Subcutaneous abdominal adipose tissue (tissue), 5 donors: ENCODE data around the gene ABCF1.
"Not testable (repeated sequence)": the region's sequence is repeated elsewhere in the genome, so short reads cannot be mapped to it uniquely, and the experiment has no call there.

Source experiments
- H3K27ac ChIP-seq: one replicate; pipeline ENCODE4 v1.7.0; 2013; ENCODE audit warnings: low read depth, mild to moderate bottlenecking, inconsistent platforms, low read length, moderate library complexity
- H3K27me3 ChIP-seq, 5 donors: one replicate each; pipeline ENCODE4 v1.7.0; 2013; ENCODE audit warnings: low read length in 5 of 5, inconsistent platforms in 1 of 5; ENCODE audit not compliant: control insufficient read depth in 5 of 5, insufficient read depth in 4 of 5
- H3K36me3 ChIP-seq, 5 donors: one replicate each; pipeline ENCODE4 v1.7.0; 2013; ENCODE audit warnings: low read length in 5 of 5; ENCODE audit not compliant: control insufficient read depth in 5 of 5, insufficient read depth in 5 of 5
- H3K4me1 ChIP-seq, 5 donors: one replicate each; pipeline ENCODE4 v1.7.0; 2013; ENCODE audit warnings: low read length in 5 of 5, mild to moderate bottlenecking in 3 of 5, moderate library complexity in 1 of 5; ENCODE audit not compliant: control insufficient read depth in 5 of 5, insufficient read depth in 5 of 5
- H3K4me3 ChIP-seq, 5 donors: one replicate each; pipeline ENCODE4 v1.7.0; 2013; ENCODE audit warnings: low read length in 5 of 5, low read depth in 1 of 5
- H3K9ac ChIP-seq, 5 donors: one replicate each; pipeline ENCODE4 v1.7.0; 2013; ENCODE audit warnings: low read length in 5 of 5, mild to moderate bottlenecking in 4 of 5, moderate library complexity in 3 of 5
- H3K9me3 ChIP-seq, 5 donors: one replicate each; pipeline ENCODE4 v1.7.0; 2013; ENCODE audit warnings: low read length in 5 of 5; ENCODE audit not compliant: control insufficient read depth in 5 of 5
- donor health status: healthy.
- donor health status: healthy.
- donor health status: healthy.
- donor health status: healthy.
- donor health status: healthy.

ABCF1 gene

GRCh38 chr6:30571762-30572082 is 480 bp downstream of the ABCF1 start:
- Histone ChIP-seq H3K27ac (peak overlapping the region; percentile 95), H3K4me3 (peak overlapping the region; percentile 81 to 93 (median 90)), H3K9ac (peak overlapping the region; percentile 64 to 97 (median 84)), H3K27me3 (no peaks in the 10 kb centered on the region), H3K4me1 (peaks cover 3 to 36% (median 32%) of the 10 kb centered on the region in 5 donors), H3K9me3 (no peaks in the 10 kb centered on the region), H3K36me3 (peaks cover 0 to 4% (median 2%) of the 10 kb centered on the region in 5 donors)

DNA sequence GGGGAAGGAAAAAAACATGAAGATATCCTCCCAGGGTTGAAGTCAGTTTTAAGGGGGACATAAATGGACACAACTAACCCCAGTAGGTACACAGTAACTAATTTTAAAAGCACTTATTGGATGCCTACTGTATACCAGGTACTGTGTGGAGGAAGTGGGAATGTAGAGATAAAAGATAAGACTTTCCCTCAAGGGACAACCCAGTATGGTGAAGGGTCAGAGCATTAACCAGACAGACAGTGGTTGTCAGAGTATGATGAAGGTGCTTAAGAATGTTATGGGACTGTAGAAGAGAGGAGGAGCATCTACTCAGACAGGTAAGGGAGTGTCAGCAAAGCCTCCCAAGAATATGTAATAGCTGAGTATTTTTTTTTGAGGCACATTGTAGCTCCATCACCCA is 906 bp downstream of the ABCF1 start:
- Histone ChIP-seq H3K27me3 (no peaks in the 10 kb centered on the region), H3K9me3 (no peaks in the 10 kb centered on the region), H3K9ac (peak overlapping the region; percentile 64 to 97 (median 84)), H3K27ac (peak overlapping the region; percentile 95), H3K4me3 (peak overlapping the region; percentile 81 to 93 (median 90)), H3K36me3 (peaks cover 3 to 8% (median 3%) of the 10 kb centered on the region in 5 donors), H3K4me1 (peaks cover 3 to 36% (median 32%) of the 10 kb centered on the region in 5 donors)

DNA sequence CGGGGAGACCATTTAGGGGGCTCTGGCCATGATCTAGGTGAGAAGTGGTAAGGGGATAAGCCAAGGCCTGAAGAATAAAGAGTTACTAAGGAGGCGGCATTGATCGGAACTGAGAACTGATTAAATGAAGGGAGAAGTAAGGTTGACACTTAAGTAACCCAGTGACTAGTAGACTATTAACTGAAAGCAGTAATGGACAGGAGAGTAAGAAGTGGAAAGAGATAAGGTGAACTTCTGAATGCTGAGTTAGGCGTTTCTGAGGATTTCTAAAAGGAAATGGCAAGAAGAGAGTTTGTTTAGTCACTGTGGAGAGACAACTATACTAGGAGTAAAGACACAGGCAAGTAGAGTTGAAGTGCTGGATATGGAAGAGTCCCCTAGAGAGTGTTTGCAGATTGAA is 1.9 kb downstream of the ABCF1 start:
- peaks cover 6 to 17% (median 13%) of the 10 kb centered on the region in 5 donors for H3K36me3 ChIP-seq
- no peak overlapping the region for H3K27ac ChIP-seq
- no peaks in the 10 kb centered on the region for H3K9me3 ChIP-seq
- no peaks in the 10 kb centered on the region for H3K27me3 ChIP-seq
- peaks cover 3 to 36% (median 32%) of the 10 kb centered on the region in 5 donors for H3K4me1 ChIP-seq
- peak overlapping the region in 3 of 5 donors; percentile 0 to 96 (median 11) for H3K9ac ChIP-seq
- no peak overlapping the region for H3K4me3 ChIP-seq

DNA sequence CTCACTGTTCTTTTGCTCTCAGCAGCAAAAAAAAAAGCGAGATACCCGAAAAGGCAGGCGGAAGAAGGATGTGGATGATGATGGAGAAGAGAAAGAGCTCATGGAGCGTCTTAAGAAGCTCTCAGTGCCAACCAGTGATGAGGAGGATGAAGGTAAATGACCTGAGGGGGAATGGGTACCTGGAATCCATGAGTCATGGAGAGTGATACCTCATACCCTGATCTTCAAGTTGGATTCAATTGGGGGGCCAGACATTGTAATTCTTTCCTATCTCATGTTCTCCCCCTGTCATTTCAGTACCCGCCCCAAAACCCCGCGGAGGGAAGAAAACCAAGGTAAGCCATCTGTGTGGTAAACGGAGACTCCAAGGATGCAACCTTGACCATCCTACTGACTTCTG is 6.8 kb downstream of the ABCF1 start:
- H3K4me1 ChIP-seq: peaks cover 0 to 11% (median 7%) of the 10 kb centered on the region in 5 donors
- H3K27me3 ChIP-seq: no peaks in the 10 kb centered on the region
- no peaks in the 10 kb centered on the region for H3K9me3 ChIP-seq
- no peak overlapping the region for H3K4me3 ChIP-seq
- H3K27ac ChIP-seq: no peak overlapping the region
- peaks cover 13 to 63% (median 54%) of the 10 kb centered on the region in 5 donors for H3K36me3 ChIP-seq
- no peak overlapping the region for H3K9ac ChIP-seq

- Histone ChIP-seq H3K9me3 (no peaks in the 10 kb centered on the region), H3K4me3 (no peak overlapping the region), H3K27ac (no peak overlapping the region), H3K27me3 (no peaks in the 10 kb centered on the region), H3K36me3 (peaks cover 8 to 96% (median 82%) of the 10 kb centered on the region in 5 donors), H3K9ac (no peak overlapping the region), H3K4me1 (peaks cover 0 to 3% (median 0%) of the 10 kb centered on the region in 5 donors)
Observed at GRCh38 chr6:30583921-30584320, 12.7 kb downstream of the ABCF1 start.

- Histone ChIP-seq H3K36me3 (peaks cover 6 to 90% (median 64%) of the 10 kb centered on the region in 5 donors), H3K9me3 (no peaks in the 10 kb centered on the region), H3K9ac (no peak overlapping the region), H3K27me3 (no peaks in the 10 kb centered on the region), H3K4me1 (peaks cover 0 to 13% (median 0%) of the 10 kb centered on the region in 5 donors), H3K4me3 (no peak overlapping the region), H3K27ac (no peak overlapping the region)
Observed at GRCh38 chr6:30589754-30590358, 18.6 kb downstream of the ABCF1 start.

DNA sequence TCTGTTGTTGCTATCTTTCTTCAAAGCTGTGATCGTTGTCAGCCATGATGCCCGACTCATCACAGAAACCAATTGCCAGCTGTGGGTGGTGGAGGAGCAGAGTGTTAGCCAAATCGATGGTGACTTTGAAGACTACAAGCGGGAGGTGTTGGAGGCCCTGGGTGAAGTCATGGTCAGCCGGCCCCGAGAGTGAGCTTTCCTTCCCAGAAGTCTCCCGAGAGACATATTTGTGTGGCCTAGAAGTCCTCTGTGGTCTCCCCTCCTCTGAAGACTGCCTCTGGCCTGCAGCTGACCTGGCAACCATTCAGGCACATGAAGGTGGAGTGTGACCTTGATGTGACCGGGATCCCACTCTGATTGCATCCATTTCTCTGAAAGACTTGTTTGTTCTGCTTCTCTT is 19.3 kb downstream of the ABCF1 start:
- Histone ChIP-seq H3K4me1 (peaks cover 0 to 13% (median 0%) of the 10 kb centered on the region in 5 donors), H3K27ac (no peak overlapping the region), H3K36me3 (peaks cover 6 to 86% (median 58%) of the 10 kb centered on the region in 5 donors), H3K27me3 (no peaks in the 10 kb centered on the region), H3K9ac (no peak overlapping the region), H3K4me3 (no peak overlapping the region), H3K9me3 (no peaks in the 10 kb centered on the region)

DNA sequence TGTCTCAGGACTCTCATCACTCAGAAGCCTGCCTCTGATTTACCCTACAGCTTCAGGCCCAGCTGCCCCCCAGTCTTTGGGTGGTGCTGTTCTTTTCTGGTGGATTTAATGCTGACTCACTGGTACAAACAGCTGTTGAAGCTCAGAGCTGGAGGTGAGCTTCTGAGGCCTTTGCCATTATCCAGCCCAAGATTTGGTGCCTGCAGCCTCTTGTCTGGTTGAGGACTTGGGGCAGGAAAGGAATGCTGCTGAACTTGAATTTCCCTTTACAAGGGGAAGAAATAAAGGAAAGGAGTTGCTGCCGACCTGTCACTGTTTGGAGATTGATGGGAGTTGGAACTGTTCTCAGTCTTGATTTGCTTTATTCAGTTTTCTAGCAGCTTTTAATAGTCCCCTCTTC is 19.8 kb downstream of the ABCF1 start:
- H3K9me3 ChIP-seq: no peaks in the 10 kb centered on the region
- no peak overlapping the region for H3K27ac ChIP-seq
- H3K36me3 ChIP-seq: peaks cover 6 to 82% (median 53%) of the 10 kb centered on the region in 5 donors
- peak overlapping the region in 1 of 5 donors; percentile 0 for H3K9ac ChIP-seq
- H3K4me1 ChIP-seq: peaks cover 0 to 13% (median 0%) of the 10 kb centered on the region in 5 donors
- H3K27me3 ChIP-seq: no peaks in the 10 kb centered on the region
- no peak overlapping the region for H3K4me3 ChIP-seq

DNA sequence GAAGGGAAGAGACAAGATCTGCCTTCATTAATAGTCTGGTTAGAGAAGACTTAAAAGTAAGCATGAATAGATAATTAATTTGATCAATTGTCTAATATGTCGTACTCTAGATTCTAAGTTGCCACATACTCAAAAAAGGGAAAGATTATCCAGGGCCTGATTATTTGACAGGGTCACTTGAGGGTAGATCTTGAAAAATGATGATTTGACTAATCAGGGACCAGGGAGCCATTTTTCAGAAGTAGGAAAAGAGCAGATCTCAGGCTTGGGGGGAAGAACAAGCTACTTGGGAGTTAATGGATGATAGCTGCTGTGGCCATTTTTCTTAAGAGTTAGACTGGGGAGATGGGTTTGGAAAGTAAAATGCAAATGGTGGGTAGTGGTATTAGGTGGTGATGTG is 21.0 kb downstream of the ABCF1 start:
- Histone ChIP-seq H3K9ac (no peak overlapping the region), H3K27ac (no peak overlapping the region), H3K4me3 (no peak overlapping the region), H3K27me3 (no peaks in the 10 kb centered on the region), H3K9me3 (no peaks in the 10 kb centered on the region), H3K4me1 (peaks cover 0 to 13% (median 0%) of the 10 kb centered on the region in 5 donors), H3K36me3 (peaks cover 3 to 69% (median 42%) of the 10 kb centered on the region in 5 donors)

GRCh38 chr6:30597315-30598144 is 26.3 kb downstream of the ABCF1 start:
- not testable (repeated sequence) for H3K4me1 ChIP-seq, H3K4me3 ChIP-seq, H3K9ac ChIP-seq, H3K27me3 ChIP-seq, H3K9me3 ChIP-seq, H3K27ac ChIP-seq
- H3K36me3 ChIP-seq: peaks cover 0 to 43% (median 33%) of the 10 kb centered on the region in 5 donors
